ENCODE measurements around the gene APOL2. TPM values are rescaled to one million over a fixed set of nuclear protein-coding genes. Genes with fewer than 3 reads are reported as not detected.
"Not testable (repeated sequence)": the region's sequence is repeated elsewhere in the genome, so short reads cannot be mapped to it uniquely, and the experiment has no call there.

The APOL2 gene
- total RNA-seq, 4 donors from 2014 or later = 14.6 to 44.5 (median 23.5) TPM

DNA sequence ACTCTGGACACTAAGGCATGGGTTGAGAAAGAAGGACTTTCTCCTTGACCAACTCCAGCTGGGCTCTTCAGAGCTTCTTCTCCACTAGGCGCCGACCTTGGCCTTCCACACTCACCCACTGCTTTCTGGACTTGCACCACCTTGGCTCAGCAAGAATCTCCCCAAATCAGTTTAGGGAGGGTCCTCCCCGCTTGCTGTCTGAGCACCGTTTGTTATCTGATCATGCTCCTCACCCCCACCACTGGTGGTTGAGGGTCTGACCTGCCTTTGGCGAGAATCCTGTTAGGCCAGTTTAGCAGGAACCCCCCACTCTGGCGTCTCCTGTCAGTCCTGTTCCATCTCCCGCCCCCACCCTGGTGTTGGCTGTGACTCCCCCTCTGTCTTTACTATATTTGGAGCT, 10.4 kb downstream of the APOL2 start:
- DNase-seq = no peak
- intact Hi-C loops (cut with DNase I) = loop anchor here (10.0 kb wide), 1 partner anchor 74 kb away; no protein-coding TSS in a partner anchor
- no peaks in the 10 kb centered on the region for H3K27me3 ChIP-seq
- H3K4me1 ChIP-seq = no peaks in the 10 kb centered on the region
- H3K4me3 ChIP-seq = no peak overlapping the region
- no peak overlapping the region for H3K27ac ChIP-seq
- H3K36me3 ChIP-seq = peaks cover 12 to 79% (median 19%) of the 10 kb centered on the region in 3 donors
- WGBS, 2 donors = 85 to 89% methylated on average over 7 of the region's 7 CpGs
- no peak for TF ChIP-seq POLR2A (IDR thresholded peaks at IDR 0.05)
- TF ChIP-seq, protein P1, sequence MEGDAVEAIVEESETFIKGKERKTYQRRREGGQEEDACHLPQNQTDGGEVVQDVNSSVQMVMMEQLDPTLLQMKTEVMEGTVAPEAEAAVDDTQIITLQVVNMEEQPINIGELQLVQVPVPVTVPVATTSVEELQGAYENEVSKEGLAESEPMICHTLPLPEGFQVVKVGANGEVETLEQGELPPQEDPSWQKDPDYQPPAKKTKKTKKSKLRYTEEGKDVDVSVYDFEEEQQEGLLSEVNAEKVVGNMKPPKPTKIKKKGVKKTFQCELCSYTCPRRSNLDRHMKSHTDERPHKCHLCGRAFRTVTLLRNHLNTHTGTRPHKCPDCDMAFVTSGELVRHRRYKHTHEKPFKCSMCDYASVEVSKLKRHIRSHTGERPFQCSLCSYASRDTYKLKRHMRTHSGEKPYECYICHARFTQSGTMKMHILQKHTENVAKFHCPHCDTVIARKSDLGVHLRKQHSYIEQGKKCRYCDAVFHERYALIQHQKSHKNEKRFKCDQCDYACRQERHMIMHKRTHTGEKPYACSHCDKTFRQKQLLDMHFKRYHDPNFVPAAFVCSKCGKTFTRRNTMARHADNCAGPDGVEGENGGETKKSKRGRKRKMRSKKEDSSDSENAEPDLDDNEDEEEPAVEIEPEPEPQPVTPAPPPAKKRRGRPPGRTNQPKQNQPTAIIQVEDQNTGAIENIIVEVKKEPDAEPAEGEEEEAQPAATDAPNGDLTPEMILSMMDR (IDR thresholded peaks at IDR 0.05) = no peak
- H3K9me3 ChIP-seq = no peaks in the 10 kb centered on the region

DNA sequence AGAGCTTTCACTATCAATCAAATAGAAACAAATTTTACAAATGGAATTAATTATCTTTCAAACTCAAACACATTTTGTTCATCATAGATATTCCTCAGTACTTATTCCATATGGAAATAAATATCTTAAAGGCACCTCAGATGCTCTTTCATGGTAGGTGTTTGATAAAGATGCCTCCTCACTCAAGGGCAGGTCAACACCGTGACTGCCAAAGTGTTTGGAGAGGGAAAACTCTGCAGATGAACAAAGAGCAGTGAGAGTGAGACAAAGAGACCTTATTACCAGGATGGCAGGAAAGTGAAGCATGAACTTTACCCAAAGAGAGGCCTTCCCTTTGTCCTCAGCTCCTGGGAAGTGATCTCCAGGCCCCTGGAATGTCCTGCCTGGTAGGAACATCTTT, 11.0 kb downstream of the APOL2 start:
- intact Hi-C loops (cut with DNase I) = loop anchor here (10.0 kb wide), 1 partner anchor 74 kb away; no protein-coding TSS in a partner anchor
- DNase-seq, H3K9me3 ChIP-seq, H3K27ac ChIP-seq, H3K4me1 ChIP-seq, H3K27me3 ChIP-seq, H3K4me3 ChIP-seq: not testable (repeated sequence)
- H3K36me3 ChIP-seq = peaks cover 11 to 73% (median 19%) of the 10 kb centered on the region in 3 donors
- 67 to 100% methylated on average over 1 of the region's 1 CpG for WGBS, 2 donors

DNA sequence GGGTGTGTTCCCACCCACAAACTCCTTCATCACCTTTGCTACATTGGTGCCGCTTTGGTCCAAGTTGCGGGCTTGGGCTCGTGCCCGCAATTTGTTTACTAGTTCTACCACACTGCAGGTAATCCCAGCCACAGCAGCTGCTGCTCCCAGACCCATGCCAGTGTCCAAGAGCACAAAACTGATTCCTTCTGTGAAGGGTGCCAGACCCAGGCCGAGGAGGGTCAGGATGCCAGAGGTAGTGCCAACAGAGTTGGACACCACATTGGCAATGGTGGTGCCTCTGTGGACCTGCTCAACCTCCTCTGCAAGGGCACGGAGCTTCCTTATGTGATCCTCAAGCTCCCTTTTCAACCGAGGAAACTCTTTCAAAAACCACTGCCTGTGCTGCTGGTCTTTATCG, 11.5 kb downstream of the APOL2 start:
- Histone ChIP-seq H3K27ac (no peak overlapping the region), H3K4me3 (no peak overlapping the region), H3K4me1 (no peaks in the 10 kb centered on the region), H3K36me3 (peaks cover 6 to 67% (median 19%) of the 10 kb centered on the region in 3 donors), H3K27me3 (no peaks in the 10 kb centered on the region), H3K9me3 (no peaks in the 10 kb centered on the region)
- DNase-seq = no peak
- 92 to 97% methylated on average over 4 to 6 of the region's 8 CpGs for WGBS, 2 donors
- intact Hi-C loops (cut with DNase I) = loop anchor here (10.0 kb wide), 1 partner anchor 73 kb away; no protein-coding TSS in a partner anchor
- TF ChIP-seq POLR2A (IDR thresholded peaks at IDR 0.05) = no peak
- TF ChIP-seq, protein P1 (IDR thresholded peaks at IDR 0.05) = no peak

DNA sequence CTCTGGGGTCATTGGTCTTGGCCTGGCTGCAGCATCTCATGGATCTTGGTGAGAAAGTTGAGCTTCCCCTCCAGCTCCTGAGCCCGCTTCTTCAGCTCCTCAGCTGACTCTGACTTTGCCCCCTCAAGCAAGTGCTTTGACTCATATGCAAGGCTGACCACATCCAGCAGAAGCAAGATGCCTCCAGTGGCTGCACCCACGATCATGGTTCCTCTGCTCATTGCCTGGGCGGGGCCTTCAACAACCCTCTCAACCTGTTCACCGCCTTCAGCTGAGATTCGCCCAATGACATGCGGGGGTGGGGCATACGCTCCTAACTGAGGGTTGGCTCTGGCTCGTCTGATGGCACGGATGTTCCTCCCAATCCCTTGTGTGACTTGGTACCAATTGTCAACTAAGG, 11.9 kb downstream of the APOL2 start:
- no peak overlapping the region for H3K27ac ChIP-seq
- DNase-seq = no peak
- no peak for TF ChIP-seq POLR2A (IDR thresholded peaks at IDR 0.05)
- TF ChIP-seq, protein P1 (IDR thresholded peaks at IDR 0.05) = no peak
- H3K4me1 ChIP-seq = no peaks in the 10 kb centered on the region
- H3K4me3 ChIP-seq = no peak overlapping the region
- H3K9me3 ChIP-seq = no peaks in the 10 kb centered on the region
- WGBS, 2 donors = 90 to 95% methylated on average over 7 to 9 of the region's 9 CpGs
- peaks cover 4 to 63% (median 15%) of the 10 kb centered on the region in 3 donors for H3K36me3 ChIP-seq
- H3K27me3 ChIP-seq = no peaks in the 10 kb centered on the region
- intact Hi-C loops (cut with DNase I) = loop anchor here (10.0 kb wide), 1 partner anchor 73 kb away; no protein-coding TSS in a partner anchor

DNA sequence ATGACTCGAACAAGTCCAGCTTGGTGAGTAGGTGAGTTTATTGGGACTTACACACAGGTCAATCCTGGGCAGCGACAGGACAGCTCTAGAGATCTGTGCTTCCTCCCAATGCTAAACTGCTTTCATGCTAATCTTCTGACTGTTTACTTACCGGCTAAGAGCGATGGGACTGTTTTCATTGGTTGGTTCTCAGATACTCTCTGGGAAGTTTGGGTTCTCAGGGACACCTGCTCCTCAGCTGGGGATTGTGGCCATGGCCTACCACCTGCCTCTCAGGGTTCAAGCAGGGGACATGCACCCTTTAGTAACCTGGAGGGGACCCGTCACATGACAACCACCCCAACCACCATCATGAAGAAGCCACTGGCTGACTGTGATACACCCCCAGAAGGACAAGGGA, 13.1 kb downstream of the APOL2 start:
- H3K36me3 ChIP-seq = peaks cover 4 to 51% (median 9%) of the 10 kb centered on the region in 3 donors
- TF ChIP-seq POLR2A (IDR thresholded peaks at IDR 0.05) = no peak
- TF ChIP-seq, protein P1 (IDR thresholded peaks at IDR 0.05) = no peak
- no peak for DNase-seq

More for the DNA sequence above, 13.1 kb downstream of the APOL2 start:
- H3K27ac ChIP-seq = no peak overlapping the region
- H3K4me3 ChIP-seq = no peak overlapping the region
- intact Hi-C loops (cut with DNase I) = loop anchor here (10.0 kb wide), 1 partner anchor 71 kb away; no protein-coding TSS in a partner anchor
- no peaks in the 10 kb centered on the region for H3K27me3 ChIP-seq
- H3K9me3 ChIP-seq = no peaks in the 10 kb centered on the region
- 91 to 94% methylated on average over 3 to 4 of the region's 5 CpGs for WGBS, 2 donors
- peaks cover 0 to 4% (median 0%) of the 10 kb centered on the region in 3 donors for H3K4me1 ChIP-seq

Measured in esophagus squamous epithelium (tissue), 5 donors.